Measurements from ENCODE around the gene ARHGEF37. TPM values are rescaled to one million over a fixed set of nuclear protein-coding genes. Genes with fewer than 3 reads are reported as not detected.
"Not testable (repeated sequence)": the region's sequence is repeated elsewhere in the genome, so short reads cannot be mapped to it uniquely, and the experiment has no call there.

Gene ARHGEF37
- total and polyA plus RNA-seq, 2 donors from 2014 or later, result 6.9 to 21.8 TPM

GRCh38 chr5:149645236-149645635 is 63.9 kb downstream of the ARHGEF37 start:
- Histone ChIP-seq H3K9me3 (ENCODE audit: control insufficient read depth in 2 of 3, insufficient read depth in 1 of 3, low read length in 3 of 3) (no peaks in the 10 kb centered on the region), H3K27ac (ENCODE audit: low read depth in 2 of 2, low read length in 2 of 2) (no peak overlapping the region), H3K4me3 (ENCODE audit: low read length in 3 of 3) (no peak overlapping the region), H3K36me3 (ENCODE audit: control insufficient read depth in 2 of 3, insufficient read depth in 3 of 3, low read length in 3 of 3) (no peaks in the 10 kb centered on the region), H3K4me1 (ENCODE audit: control insufficient read depth in 2 of 3, insufficient read depth in 2 of 3, low read depth in 1 of 3, low read length in 3 of 3) (peaks cover 0 to 7% (median 3%) of the 10 kb centered on the region in 3 donors), H3K9ac (ENCODE audit: low read length in 3 of 3) (no peak overlapping the region), H3K27me3 (ENCODE audit: control insufficient read depth, insufficient read depth, low read length) (no peaks in the 10 kb centered on the region)
- no peak for TF ChIP-seq CTCF (IDR thresholded peaks at IDR 0.05; ENCODE audit: borderline replicate concordance, extremely low read depth, insufficient read depth)
- intact Hi-C loops (cut with DNase I), result no loop called here
- DNase-seq, result no peak
- no peak for FAIRE-seq

GRCh38 chr5:149645725-149646124 is 64.4 kb downstream of the ARHGEF37 start:
- no peaks in the 10 kb centered on the region for H3K36me3 ChIP-seq (ENCODE audit: control insufficient read depth in 2 of 3, insufficient read depth in 3 of 3, low read length in 3 of 3)
- H3K9me3 ChIP-seq (ENCODE audit: control insufficient read depth in 2 of 3, insufficient read depth in 1 of 3, low read length in 3 of 3), result no peaks in the 10 kb centered on the region
- H3K4me1 ChIP-seq (ENCODE audit: control insufficient read depth in 2 of 3, insufficient read depth in 2 of 3, low read depth in 1 of 3, low read length in 3 of 3), result peaks cover 0 to 2% (median 1%) of the 10 kb centered on the region in 3 donors
- no peaks in the 10 kb centered on the region for H3K27me3 ChIP-seq (ENCODE audit: control insufficient read depth, insufficient read depth, low read length)
- no peak for TF ChIP-seq CTCF (IDR thresholded peaks at IDR 0.05; ENCODE audit: borderline replicate concordance, extremely low read depth, insufficient read depth)
- FAIRE-seq, result no peak
- DNase-seq, result no peak
- no peak overlapping the region for H3K27ac ChIP-seq (ENCODE audit: low read depth in 2 of 2, low read length in 2 of 2)
- no peak overlapping the region for H3K4me3 ChIP-seq (ENCODE audit: low read length in 3 of 3)
- intact Hi-C loops (cut with DNase I), result no loop called here
- H3K9ac ChIP-seq (ENCODE audit: low read length in 3 of 3), result no peak overlapping the region

GRCh38 chr5:149646564-149646963 is 65.3 kb downstream of the ARHGEF37 start:
- no peak overlapping the region for H3K27ac ChIP-seq (ENCODE audit: low read depth in 2 of 2, low read length in 2 of 2)
- no peak overlapping the region for H3K4me3 ChIP-seq (ENCODE audit: low read length in 3 of 3)
- FAIRE-seq (no peak), DNase-seq (peak in 2 of 5 donors; percentile 42 to 62)
- H3K9me3 ChIP-seq (ENCODE audit: control insufficient read depth in 2 of 3, insufficient read depth in 1 of 3, low read length in 3 of 3), result no peaks in the 10 kb centered on the region
- H3K27me3 ChIP-seq (ENCODE audit: control insufficient read depth, insufficient read depth, low read length), result no peaks in the 10 kb centered on the region
- H3K36me3 ChIP-seq (ENCODE audit: control insufficient read depth in 2 of 3, insufficient read depth in 3 of 3, low read length in 3 of 3), result no peaks in the 10 kb centered on the region
- intact Hi-C loops (cut with DNase I), result no loop called here
- H3K4me1 ChIP-seq (ENCODE audit: control insufficient read depth in 2 of 3, insufficient read depth in 2 of 3, low read depth in 1 of 3, low read length in 3 of 3), result no peaks in the 10 kb centered on the region
- no peak overlapping the region for H3K9ac ChIP-seq (ENCODE audit: low read length in 3 of 3)
- no peak for TF ChIP-seq CTCF (IDR thresholded peaks at IDR 0.05; ENCODE audit: borderline replicate concordance, extremely low read depth, insufficient read depth)

- intact Hi-C loops (cut with DNase I), result no loop called here
- Histone ChIP-seq H3K4me3 (ENCODE audit: low read length in 3 of 3) (no peak overlapping the region), H3K27me3 (ENCODE audit: control insufficient read depth, insufficient read depth, low read length) (no peaks in the 10 kb centered on the region), H3K9me3 (ENCODE audit: control insufficient read depth in 2 of 3, insufficient read depth in 1 of 3, low read length in 3 of 3) (no peaks in the 10 kb centered on the region), H3K27ac (ENCODE audit: low read depth in 2 of 2, low read length in 2 of 2) (no peak overlapping the region), H3K4me1 (ENCODE audit: control insufficient read depth in 2 of 3, insufficient read depth in 2 of 3, low read depth in 1 of 3, low read length in 3 of 3) (no peaks in the 10 kb centered on the region), H3K36me3 (ENCODE audit: control insufficient read depth in 2 of 3, insufficient read depth in 3 of 3, low read length in 3 of 3) (no peaks in the 10 kb centered on the region), H3K9ac (ENCODE audit: low read length in 3 of 3) (no peak overlapping the region)
- DNase-seq (no peak), FAIRE-seq (no peak)
- no peak for TF ChIP-seq CTCF (IDR thresholded peaks at IDR 0.05; ENCODE audit: borderline replicate concordance, extremely low read depth, insufficient read depth)
Observed at GRCh38 chr5:149647334-149647733, 66.0 kb downstream of the ARHGEF37 start.

- FAIRE-seq; H3K36me3 ChIP-seq (ENCODE audit: control insufficient read depth in 2 of 3, insufficient read depth in 3 of 3, low read length in 3 of 3); intact Hi-C loops (cut with DNase I); H3K27ac ChIP-seq (ENCODE audit: low read depth in 2 of 2, low read length in 2 of 2); H3K9ac ChIP-seq (ENCODE audit: low read length in 3 of 3); H3K27me3 ChIP-seq (ENCODE audit: control insufficient read depth, insufficient read depth, low read length); H3K4me1 ChIP-seq (ENCODE audit: control insufficient read depth in 2 of 3, insufficient read depth in 2 of 3, low read depth in 1 of 3, low read length in 3 of 3); H3K9me3 ChIP-seq (ENCODE audit: control insufficient read depth in 2 of 3, insufficient read depth in 1 of 3, low read length in 3 of 3); H3K4me3 ChIP-seq (ENCODE audit: low read length in 3 of 3): not testable (repeated sequence)
- peak in 2 of 5 donors; percentile 17 to 31 for DNase-seq
Observed at GRCh38 chr5:149648464-149649393, 67.4 kb downstream of the ARHGEF37 start.
